H1 (cell line): ENCODE results near the gene FGF2. TPM values are rescaled to one million over a fixed set of nuclear protein-coding genes. Genes with fewer than 3 reads are reported as not detected.
A peak's percentile ranks its signal among the peaks of the same experiment; 100 is the strongest.

Experiments used
- CTCF ChIA-PET: fragments of 300-600 bp; sonication (Branson Sonifier 250); formaldehyde crosslinking; loops from one replicate; lab custom pipeline; 2021; ENCODE audit not compliant: partially characterized antibody; lab: Charles Lee
- POLR2A ChIA-PET: fragments of 300-600 bp; sonication (Branson Sonifier 250); formaldehyde crosslinking; loops from one replicate; lab custom pipeline; 2021; ENCODE audit warnings: inconsistent platforms; ENCODE audit not compliant: partially characterized antibody; lab: Charles Lee
- DNase-seq, 2 experiments: peaks; one replicate each; pipeline versions ENCODE4 v3.0.0 to v3.0.0-alpha.2; 2010 to 2022; ENCODE audit warnings: low spot score in 2 of 2, low read depth in 1 of 2, mixed read lengths in 1 of 2
- FAIRE-seq: peaks from 2 replicates; lab custom pipeline; 2011; peaks lifted over from hg19 to GRCh38; lab: Jason Lieb, UNC
- H2AFZ ChIP-seq: 2 replicates; pipeline ENCODE4 v1.8.1; 2012; ENCODE audit warnings: low read length, inconsistent platforms
- H2AK5ac ChIP-seq: 2 replicates; pipeline ENCODE4 v1.6.1; 2013; ENCODE audit warnings: low read depth, low read length
- H2BK120ac ChIP-seq: replicated peaks from 2 replicates; pipeline ENCODE3; 2013; ENCODE audit warnings: low read depth, low read length, inconsistent platforms
- H2BK12ac ChIP-seq: 2 replicates; pipeline ENCODE4 v1.6.1; 2013; ENCODE audit warnings: low read depth, low read length
- H2BK15ac ChIP-seq: 2 replicates; pipeline ENCODE4 v1.6.1; 2013; ENCODE audit warnings: low read length
- H2BK20ac ChIP-seq: 2 replicates; pipeline ENCODE4 v1.6.1; 2013; ENCODE audit warnings: low read length
- H2BK5ac ChIP-seq: 2 replicates; pipeline ENCODE4 v1.6.1; 2013; ENCODE audit warnings: low read depth, low read length
- H3K14ac ChIP-seq: 2 replicates; pipeline ENCODE4 v1.6.1; 2013; ENCODE audit warnings: inconsistent platforms; ENCODE audit not compliant: insufficient read length
- H3K18ac ChIP-seq: 2 replicates; pipeline ENCODE4 v1.6.1; 2013; ENCODE audit warnings: low read length; ENCODE audit errors: extremely low read depth
- H3K23ac ChIP-seq: 2 replicates; pipeline ENCODE4 v1.6.1; 2013; ENCODE audit warnings: inconsistent platforms; ENCODE audit not compliant: insufficient read length
- H3K23me2 ChIP-seq: 2 replicates; pipeline ENCODE4 v1.6.1; 2013; ENCODE audit warnings: low read depth, low read length
- H3K27ac ChIP-seq: 2 replicates; pipeline ENCODE4 v1.6.1; 2011; ENCODE audit warnings: low read depth, low read length, inconsistent platforms
- H3K27me3 ChIP-seq, 4 experiments: replicated peaks in 1 of 4; 1 replicate in 1 of 4; 2 replicates in 3 of 4; pipeline versions ENCODE4 v1.6.1 to v1.8.1; 2011 to 2013; ENCODE audit warnings: low read length in 3 of 4, mild to moderate bottlenecking in 3 of 4, inconsistent platforms in 2 of 4, mixed read lengths in 2 of 4, moderate library complexity in 1 of 4; ENCODE audit not compliant: control insufficient read depth in 3 of 4, insufficient read depth in 3 of 4; ENCODE audit errors: extremely low read depth in 1 of 4
- H3K36me3 ChIP-seq, 4 experiments: 2 replicates each; pipeline versions ENCODE4 v1.6.1 to v1.8.1; 2011 to 2013; ENCODE audit warnings: mild to moderate bottlenecking in 4 of 4, low read length in 3 of 4, moderate library complexity in 2 of 4, control low read depth in 1 of 4, inconsistent platforms in 1 of 4; ENCODE audit not compliant: insufficient read depth in 4 of 4, control insufficient read depth in 2 of 4
- H3K4ac ChIP-seq: replicated peaks from 2 replicates; pipeline ENCODE3; 2013; ENCODE audit warnings: low read length, low read depth, mixed read lengths, inconsistent platforms; ENCODE audit not compliant: insufficient read length
- H3K4me1 ChIP-seq, 4 experiments: replicated peaks in 1 of 4; 1 replicate in 1 of 4; 2 replicates in 3 of 4; pipeline versions ENCODE4 v1.6.1 to v1.8.1; 2011 to 2013; ENCODE audit warnings: low read length in 3 of 4, inconsistent platforms in 2 of 4, mixed read lengths in 1 of 4; ENCODE audit not compliant: insufficient read depth in 4 of 4, control insufficient read depth in 3 of 4
- H3K4me2 ChIP-seq, 2 experiments: 2 replicates each; pipeline versions ENCODE4 v1.6.1 to v1.8.1; 2011 to 2013; ENCODE audit warnings: low read depth in 2 of 2, low read length in 2 of 2, control low read depth in 1 of 2, inconsistent platforms in 1 of 2, mild to moderate bottlenecking in 1 of 2; ENCODE audit not compliant: insufficient read depth in 1 of 2
- H3K4me3 ChIP-seq, 4 experiments: fragments of 200-600, 300-600 bp in 1 of 4; sonication (generic), shearing (Covaris generic), sonication (Bioruptor Twin) in 1 of 4; 2 replicates each; pipeline versions ENCODE4 v1.5.1 to v1.8.1; 2011 to 2016; ENCODE audit warnings: low read length in 4 of 4, low read depth in 3 of 4, control low read depth in 2 of 4, inconsistent platforms in 2 of 4, mild to moderate bottlenecking in 2 of 4, mixed read lengths in 1 of 4, moderate library complexity in 1 of 4; ENCODE audit not compliant: insufficient read depth in 2 of 4; ENCODE audit errors: extremely low read depth in 1 of 4
- H3K56ac ChIP-seq: replicated peaks from 2 replicates; pipeline ENCODE3; 2013; ENCODE audit warnings: low read depth, mild to moderate bottlenecking, mixed read lengths, low read length, inconsistent platforms; ENCODE audit not compliant: insufficient read length
- H3K79me1 ChIP-seq: 2 replicates; pipeline ENCODE4 v1.6.1; 2013; ENCODE audit warnings: low read depth, low read length, control low read depth
- H3K79me2 ChIP-seq, 2 experiments: 2 replicates each; pipeline versions ENCODE4 v1.6.1 to v1.8.1; 2012 to 2013; ENCODE audit warnings: low read length in 2 of 2, mild to moderate bottlenecking in 2 of 2, inconsistent platforms in 1 of 2; ENCODE audit not compliant: insufficient read depth in 2 of 2, control insufficient read depth in 1 of 2
- H3K9ac ChIP-seq, 4 experiments: replicated peaks in 1 of 4; 1 replicate in 1 of 4; 2 replicates in 3 of 4; pipeline versions ENCODE4 v1.6.1 to v1.8.1; 2011 to 2013; ENCODE audit warnings: low read depth in 3 of 4, low read length in 3 of 4, control low read depth in 2 of 4, mild to moderate bottlenecking in 2 of 4, moderate library complexity in 2 of 4, inconsistent platforms in 1 of 4; ENCODE audit errors: extremely low read depth in 1 of 4
- H3K9me3 ChIP-seq, 2 experiments: 2 replicates each; pipeline versions ENCODE4 v1.6.1 to v1.8.1; 2012 to 2013; ENCODE audit warnings: mild to moderate bottlenecking in 2 of 2, moderate library complexity in 2 of 2, control low read depth in 1 of 2, inconsistent platforms in 1 of 2, low read depth in 1 of 2, low read length in 1 of 2, mixed read lengths in 1 of 2; ENCODE audit not compliant: insufficient read depth in 2 of 2
- H4K20me1 ChIP-seq, 2 experiments: replicated peaks in 1 of 2; 2 replicates each; pipeline versions ENCODE3 to v1.8.1; 2011 to 2013; ENCODE audit warnings: inconsistent platforms in 2 of 2, low read length in 2 of 2, mild to moderate bottlenecking in 1 of 2; ENCODE audit not compliant: insufficient read depth in 2 of 2, control insufficient read depth in 1 of 2
- H4K5ac ChIP-seq: 2 replicates; pipeline ENCODE4 v1.6.1; 2013; ENCODE audit warnings: low read length, low read depth, mixed read lengths, inconsistent platforms; ENCODE audit not compliant: insufficient read length
- H4K8ac ChIP-seq: 2 replicates; pipeline ENCODE4 v1.8.0; 2013; ENCODE audit warnings: mild to moderate bottlenecking, moderate library complexity, low read length, inconsistent platforms; ENCODE audit not compliant: insufficient read depth; ENCODE audit errors: extremely low read depth
- H4K91ac ChIP-seq: replicated peaks from 2 replicates; pipeline ENCODE3; 2013; ENCODE audit warnings: low read length, mixed read lengths, inconsistent platforms; ENCODE audit not compliant: insufficient read length
- BACH1 ChIP-seq: IDR thresholded peaks from 2 replicates; pipeline ENCODE4 v1.6.1; 2012; ENCODE audit warnings: low read length, improper control_type of control experiment
- CBX8 ChIP-seq: fragments of 300-800, 300-1000 bp; sonication (generic); IDR thresholded peaks from 2 replicates; pipeline ENCODE4 v1.7.1; 2016; ENCODE audit warnings: low read depth, low read length, borderline replicate concordance
- CHD2 ChIP-seq: IDR thresholded peaks from 2 replicates; pipeline ENCODE4 v1.6.1; 2012; ENCODE audit warnings: low read length, improper control_type of control experiment
- EP300 ChIP-seq, 2 experiments: IDR thresholded peaks; 1 replicate in 1 of 2; 2 replicates in 1 of 2; pipeline ENCODE4 v1.6.1; 2011 to 2012; ENCODE audit warnings: low read depth in 2 of 2, low read length in 2 of 2, mild to moderate bottlenecking in 2 of 2, borderline replicate concordance in 1 of 2, inconsistent platforms in 1 of 2, moderate library complexity in 1 of 2
- HDAC2 ChIP-seq, 2 experiments: fragments of 300-600 bp in 1 of 2; sonication (generic) in 1 of 2; IDR thresholded peaks; 2 replicates each; pipeline ENCODE4 v1.6.1; 2011 to 2012; ENCODE audit warnings: low read depth in 2 of 2, low read length in 2 of 2, mild to moderate bottlenecking in 2 of 2, moderate library complexity in 2 of 2, borderline replicate concordance in 1 of 2, inconsistent platforms in 1 of 2
- JUN ChIP-seq: IDR thresholded peaks from 2 replicates; pipeline ENCODE4 v1.6.1; 2011; ENCODE audit warnings: low read depth, mild to moderate bottlenecking, improper control_type of control experiment, low read length
- PHF8 ChIP-seq: fragments of 200-600 bp; sonication (generic); conservative IDR thresholded peaks from 2 replicates; pipeline ENCODE4 v1.7.1; 2012; ENCODE audit warnings: low read depth, mild to moderate bottlenecking, inconsistent platforms, low read length, moderate library complexity
- POU5F1 ChIP-seq: IDR thresholded peaks from 2 replicates; pipeline ENCODE4 v1.6.1; 2011; ENCODE audit warnings: low read depth, mild to moderate bottlenecking, low read length, moderate library complexity
- SAP30 ChIP-seq: fragments of 300-600 bp; sonication (generic); IDR thresholded peaks from 2 replicates; pipeline ENCODE4 v1.7.1; 2012; ENCODE audit warnings: low read length, moderate library complexity, mild to moderate bottlenecking, inconsistent platforms; ENCODE audit not compliant: insufficient read depth, insufficient replicate concordance
- SIN3A ChIP-seq, 2 experiments: IDR thresholded peaks in 1 of 2; conservative IDR thresholded peaks in 1 of 2; 2 replicates each; pipeline ENCODE4 v1.6.1; 2011 to 2012; ENCODE audit warnings: low read length in 2 of 2, improper control_type of control experiment in 1 of 2, low read depth in 1 of 2, mild to moderate bottlenecking in 1 of 2
- SIRT6 ChIP-seq: IDR thresholded peaks from one replicate; pipeline ENCODE4 v1.7.1; 2012; ENCODE audit warnings: low read length, inconsistent platforms
- SP4 ChIP-seq: IDR thresholded peaks from 2 replicates; pipeline ENCODE4 v1.6.1; 2012; ENCODE audit warnings: low read length, inconsistent platforms
- SRF ChIP-seq: IDR thresholded peaks from 2 replicates; pipeline ENCODE4 v1.6.1; 2011; ENCODE audit warnings: mild to moderate bottlenecking, low read depth, low read length, moderate library complexity
- WGBS, 2 experiments: shearing (Covaris generic) in 1 of 2; methylation state at CpG; one replicate each; pipeline versions ENCODE4 v1.1.6 to v1.1.7; 2013 to 2015; ENCODE audit warnings: low lambda C conversion rate in 2 of 2, mixed read lengths in 2 of 2, inconsistent platforms in 1 of 2, low coverage in 1 of 2, missing lambda C conversion rate in 1 of 2; ENCODE audit not compliant: insufficient replicate concordance in 2 of 2, insufficient coverage in 1 of 2, insufficient read length in 1 of 2; ENCODE audit errors: extremely low coverage in 1 of 2, missing lambda C conversion rate in 1 of 2; 5-methylcytosine and 5-hydroxymethylcytosine counted together
- polyA plus RNA-seq, 7 experiments: library from polyadenylated mRNA; depleted of rRNA in 3 of 7; stranded (reverse) in 5 of 7; unstranded in 2 of 7; fragments of >200 nt in 5 of 7; fragments of 200-250 nt in 2 of 7; gene quantifications; 1 replicate in 5 of 7; 2 replicates in 1 of 7; 4 replicates in 1 of 7; pipeline versions ENCODE4 v1.2.1 to v1.2.3, GENCODE V29; 2011 to 2013; ENCODE audit warnings: missing spikeins in 2 of 7, mixed read lengths in 2 of 7
- total RNA-seq: library from RNA; stranded (reverse); fragmentation: NEBNext Ultra II Directional; extraction: Animal tissue kit (Norgen Biotek cat#: 25700); gene quantifications from 2 replicates; pipeline ENCODE4 v1.2.1, GENCODE V29; 2021

FGF2 gene
- total and polyA plus RNA-seq, 2 of the 8 experiments (the other 6 are each of a cell fraction or from before 2014, with no cell fraction given), result 23.4 to 145 TPM

DNA sequence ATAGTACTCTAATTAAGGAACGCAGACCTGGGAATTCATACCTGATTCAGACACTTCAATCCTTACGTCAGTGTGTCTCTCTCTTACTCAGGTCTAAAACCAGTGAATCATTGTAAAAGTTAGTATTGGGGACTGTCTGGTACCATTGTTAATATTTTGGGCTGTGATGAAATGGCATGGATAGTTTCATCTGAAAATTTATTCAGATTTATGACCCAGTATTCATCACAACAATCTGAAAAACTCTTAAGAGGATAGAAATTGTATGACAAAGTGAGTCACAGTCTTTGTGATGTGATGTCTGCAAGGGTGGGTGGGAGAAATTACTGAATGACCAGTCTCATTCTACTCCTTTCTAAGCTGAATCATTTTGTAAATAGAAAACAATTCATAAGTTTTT is 10.3 kb downstream of the FGF2 start:
- Histone ChIP-seq H3K4me1 (peaks cover 2 to 21% (median 14%) of the 10 kb centered on the region in 4 experiments; a peak in 6 of 7 replicates), H2AFZ (no peak overlapping the region), H3K79me2 (peaks cover 63 to 100% of the 10 kb centered on the region in 2 experiments), H2BK20ac (no peak overlapping the region), H3K27me3 (no peaks in the 10 kb centered on the region), H3K56ac (no peak overlapping the region), H2AK5ac (no peak overlapping the region), H3K27ac (no peak overlapping the region), H2BK12ac (no peak overlapping the region), H4K5ac (no peak overlapping the region), H2BK15ac (no peak overlapping the region), H4K91ac (no peak overlapping the region), H3K36me3 (peaks cover 3 to 71% (median 23%) of the 10 kb centered on the region in 4 experiments; a peak in 6 of 8 replicates), H3K79me1 (peaks cover 2% of the 10 kb centered on the region; the same call in 1 of the 2 replicates), H4K20me1 (peaks cover 40 to 53% of the 10 kb centered on the region in 2 experiments), H3K4me3 (peak overlapping the region in 1 of 4 experiments; percentile 2; a peak in 1 of 8 replicates), H4K8ac (no peak overlapping the region), H3K9me3 (no peaks in the 10 kb centered on the region), H3K14ac (no peak overlapping the region), H3K4me2 (no peak overlapping the region; a peak in 1 of 4 replicates), H3K4ac (no peak overlapping the region), H3K23ac (no peak overlapping the region), H3K9ac (no peak overlapping the region), H3K18ac (no peak overlapping the region), H2BK120ac (no peak overlapping the region), H2BK5ac (no peak overlapping the region), H3K23me2 (no peaks in the 10 kb centered on the region)
- DNase-seq, result no peak
- ChIA-PET CTCF (interaction anchor here (0.9 to 2.2 kb wide), 4 partner anchors 40 to 120 kb away, joined by 3 to 9 read pairs (median 4); no protein-coding TSS in a partner anchor), POLR2A (interaction anchor here (1.2 to 14.2 kb wide), 4 partner anchors 10 to 69 kb away, joined by 3 to 278 read pairs (median 18); partner anchors contain the start of gene FGF2)
- no peak for FAIRE-seq
- WGBS, 2 experiments, result 92% methylated on average over 2 of the region's 2 CpGs; no CpG with 5 or more reads in 1 of the 2 experiments
- TF ChIP-seq HDAC2 (IDR thresholded peaks at IDR 0.05; ENCODE audit: borderline replicate concordance in 1 of 2, low read depth in 2 of 2, low read length in 2 of 2), result no peak
- no peak for TF ChIP-seq CBX8
- TF ChIP-seq POU5F1, result no peak
- no peak for TF ChIP-seq SP4
- no peak for TF ChIP-seq CHD2
- TF ChIP-seq SRF, result no peak
- TF ChIP-seq SIRT6, result no peak
- no peak for TF ChIP-seq EP300 (IDR thresholded peaks at IDR 0.05; ENCODE audit: borderline replicate concordance in 1 of 2, low read depth in 2 of 2, low read length in 2 of 2)
- TF ChIP-seq JUN, result no peak
- TF ChIP-seq BACH1, result no peak
- TF ChIP-seq PHF8, result no peak
- TF ChIP-seq SAP30, result no peak
- no peak for TF ChIP-seq SIN3A (conservative IDR thresholded peaks at IDR 0.05 in 1 of 2, IDR thresholded peaks at IDR 0.05 in 1 of 2; ENCODE audit: low read depth in 1 of 2, low read length in 2 of 2)
